PC-9 (cell line): Measurements from ENCODE around the gene PIGN.

Experiments
- CTCF ChIP-seq: fragments of 200-600 bp; sonication (generic); conservative IDR thresholded peaks from 2 replicates; pipeline ENCODE4 v1.6.1; 2017; ENCODE audit warnings: mixed run types, antibody characterized with exemption, mild to moderate bottlenecking, moderate library complexity
- EZH2 ChIP-seq: fragments of 200-600 bp; sonication (generic); IDR thresholded peaks from 2 replicates; pipeline ENCODE4 v1.8.0; 2017; ENCODE audit warnings: antibody characterized with exemption, low read depth

- TF ChIP-seq EZH2 (no peak), CTCF (no peak)
Measured at GRCh38 chr18:62211325-62211828, 24.5 kb upstream of the PIGN start.
